IPS DF 4.7 (cell line): ENCODE measurements around the gene RNF214.
"Not testable (repeated sequence)": the region's sequence is repeated elsewhere in the genome, so short reads cannot be mapped to it uniquely, and the experiment has no call there.

Experiments used
- DNase-seq: peaks from one replicate; pipeline ENCODE4 v3.0.0-alpha.2; 2013; ENCODE audit warnings: low spot score; ENCODE audit errors: extremely low read depth

The RNF214 gene

DNA sequence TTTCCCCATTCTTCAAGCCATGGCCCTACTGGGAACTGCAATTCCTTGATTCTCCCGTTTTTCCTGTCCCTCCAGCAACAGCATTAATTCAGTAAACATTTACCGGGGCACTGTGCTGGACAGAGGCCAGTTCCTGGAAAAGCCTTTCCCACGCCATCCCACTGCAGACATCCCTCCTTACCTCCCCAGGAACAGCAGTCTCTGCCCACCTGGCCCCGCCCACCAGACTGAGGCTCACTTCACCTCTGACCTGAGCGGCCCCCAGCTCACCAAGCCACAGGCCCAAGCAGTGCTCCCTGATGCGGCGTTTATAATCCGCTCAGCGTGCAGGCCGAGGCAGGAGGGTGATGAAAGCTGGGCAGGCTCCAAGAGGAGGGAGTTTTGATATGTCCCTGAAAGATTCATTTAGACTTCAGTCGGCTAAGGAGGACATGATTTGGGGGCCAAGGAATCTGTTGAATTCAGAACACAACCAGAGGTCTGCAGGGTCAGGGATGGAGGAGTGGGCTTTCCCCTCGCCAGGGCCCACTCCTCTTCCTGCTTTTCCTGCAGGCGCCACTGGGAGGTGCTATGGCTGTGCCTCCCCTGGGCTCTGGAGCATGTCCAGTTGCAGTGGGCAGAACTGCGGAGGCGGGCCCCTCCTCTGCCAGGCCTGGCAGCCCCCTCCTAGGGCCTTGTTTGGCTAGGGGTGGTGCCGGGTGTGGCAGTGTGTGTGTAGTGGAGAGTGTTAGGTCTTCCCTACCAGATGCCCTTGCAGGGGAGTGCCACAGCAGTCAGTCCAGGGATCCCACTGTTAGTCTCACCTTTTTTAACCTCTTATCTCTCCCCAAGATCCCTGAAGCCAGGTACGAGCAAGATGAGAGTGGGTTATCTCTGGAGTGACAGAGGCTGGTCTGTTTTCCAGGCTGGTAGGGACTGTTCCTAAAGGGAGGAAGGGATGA lies 34.7 kb upstream of the RNF214 start:
- DNase-seq, result no peak

DNA sequence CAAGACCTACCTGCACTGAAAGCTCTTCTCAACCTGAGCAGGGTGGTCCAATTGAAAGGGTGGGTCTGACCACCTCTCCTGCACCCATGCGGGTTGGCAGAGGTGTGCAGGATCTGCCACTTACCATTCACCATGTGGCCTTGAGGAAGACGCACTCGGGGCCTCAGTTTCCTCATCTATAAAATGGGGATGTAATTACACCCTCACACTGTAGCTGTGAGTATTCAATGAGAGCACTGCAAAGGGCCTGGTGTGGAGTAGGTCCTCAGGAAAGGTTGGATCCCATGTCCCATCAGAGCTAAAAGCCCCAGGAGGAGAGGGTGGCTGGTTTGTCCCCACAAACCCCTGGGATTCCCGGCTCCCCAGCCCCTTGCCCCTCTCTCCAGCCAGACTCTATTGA lies 33.9 kb upstream of the RNF214 start:
- DNase-seq, result no peak

- DNase-seq, result no peak
Measured at GRCh38 chr11:117199053-117199915, 33.2 kb upstream of the RNF214 start, which contains the start of gene TAGLN. TAGLN (plus strand) TSS chr11:117199370; CDS start chr11:117203014, 3,644 bp downstream.

GRCh38 chr11:117199916-117200812 lies 32.3 kb upstream of the RNF214 start:
- no peak for DNase-seq

GRCh38 chr11:117200813-117201657 lies 31.4 kb upstream of the RNF214 start:
- DNase-seq, result no peak

DNA sequence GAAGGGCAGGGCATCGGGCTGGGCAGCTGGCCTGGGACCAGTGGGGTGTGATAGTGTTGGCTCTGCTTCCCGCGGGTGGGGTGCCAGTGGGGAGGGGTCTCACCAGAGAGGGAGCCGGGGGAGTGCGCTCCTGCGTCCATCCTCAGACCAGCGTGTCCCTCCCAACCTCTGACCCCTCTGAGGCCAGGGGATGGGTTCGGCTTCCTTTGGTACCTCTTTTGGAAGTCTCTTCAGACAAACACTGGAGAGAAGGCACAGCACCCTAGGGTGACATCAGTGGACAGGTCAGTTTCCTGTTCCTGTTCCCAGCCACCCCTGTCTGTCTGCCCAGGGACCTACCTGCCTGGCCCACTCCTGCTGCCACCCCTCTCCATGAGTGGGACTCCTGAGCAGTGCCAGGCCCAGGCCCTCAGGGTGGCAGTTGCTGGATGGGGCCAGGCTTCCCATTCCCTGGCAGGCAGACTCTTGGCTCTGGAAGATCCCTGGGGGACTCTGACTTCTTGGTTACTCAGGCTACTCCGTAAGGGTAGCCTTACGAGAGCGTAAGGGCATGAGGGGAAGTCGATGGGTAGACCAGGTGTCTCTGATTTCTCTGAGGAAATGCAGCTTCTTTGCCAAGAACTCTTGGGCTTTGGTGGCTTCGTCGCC lies 30.7 kb upstream of the RNF214 start:
- DNase-seq, result no peak

DNA sequence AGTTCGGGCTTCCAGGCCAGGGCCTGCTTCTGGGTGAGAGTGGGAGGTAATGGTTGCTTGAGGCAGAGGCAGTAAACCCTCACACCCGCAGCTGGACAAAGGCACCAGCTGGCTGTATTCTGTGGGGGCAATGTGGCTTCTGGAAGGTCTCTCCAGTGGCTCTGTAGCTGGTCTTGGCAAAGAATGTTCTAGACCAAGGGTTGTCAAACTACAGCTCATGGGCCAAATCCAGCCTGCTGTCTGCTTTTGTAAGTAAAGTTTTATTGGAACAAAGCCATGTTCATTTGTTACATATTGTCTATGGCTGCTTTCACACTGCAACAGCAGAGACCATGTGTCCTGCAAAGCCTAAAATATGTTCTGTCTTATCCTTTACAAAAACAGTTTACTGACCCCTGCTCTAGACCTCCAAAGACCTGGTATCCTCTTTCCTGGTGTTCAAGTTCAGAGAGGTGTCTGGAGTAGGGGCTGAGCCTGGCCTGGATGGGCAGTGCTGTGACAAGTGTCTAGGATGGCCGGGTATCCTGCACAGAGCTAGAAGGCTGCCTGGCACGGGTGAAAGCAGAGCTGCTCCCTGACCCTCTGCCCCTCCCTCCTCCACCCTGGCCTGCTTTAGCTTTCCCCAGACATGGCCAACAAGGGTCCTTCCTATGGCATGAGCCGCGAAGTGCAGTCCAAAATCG lies 29.9 kb upstream of the RNF214 start:
- DNase-seq, result no peak

DNA sequence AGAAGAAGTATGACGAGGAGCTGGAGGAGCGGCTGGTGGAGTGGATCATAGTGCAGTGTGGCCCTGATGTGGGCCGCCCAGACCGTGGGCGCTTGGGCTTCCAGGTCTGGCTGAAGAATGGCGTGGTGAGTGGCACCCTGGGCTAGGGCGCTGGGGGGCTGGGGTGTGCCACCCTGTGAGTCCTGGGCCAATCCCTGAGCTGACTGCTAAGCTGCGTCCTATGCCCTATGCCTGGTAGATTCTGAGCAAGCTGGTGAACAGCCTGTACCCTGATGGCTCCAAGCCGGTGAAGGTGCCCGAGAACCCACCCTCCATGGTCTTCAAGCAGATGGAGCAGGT lies 29.4 kb upstream of the RNF214 start:
- no peak for DNase-seq

- DNase-seq, result no peak
Measured at GRCh38 chr11:117204283-117205080, 28.0 kb upstream of the RNF214 start.

GRCh38 chr11:117205211-117205818 lies 27.2 kb upstream of the RNF214 start:
- no peak for DNase-seq

DNA sequence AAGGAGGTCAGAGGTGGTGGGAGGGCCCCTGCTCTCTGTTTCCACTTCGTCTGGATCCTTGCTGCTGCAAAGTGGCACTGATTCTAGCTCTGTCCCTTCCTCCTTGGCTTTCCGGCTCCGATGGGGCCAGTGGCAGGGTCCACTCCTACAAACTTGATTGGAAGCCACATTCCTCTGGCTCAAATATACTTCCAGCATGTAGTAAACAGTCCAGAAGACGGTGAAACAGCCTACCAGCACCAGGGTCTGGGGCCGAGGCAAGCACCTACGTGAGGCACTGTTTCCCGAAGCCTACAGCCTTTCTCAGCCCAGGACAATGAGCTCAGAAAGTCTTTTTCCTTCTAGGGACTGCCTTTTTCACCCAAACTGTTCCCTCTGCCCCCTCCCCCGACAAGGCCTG lies 26.4 kb upstream of the RNF214 start:
- DNase-seq, result not testable (repeated sequence)

DNA sequence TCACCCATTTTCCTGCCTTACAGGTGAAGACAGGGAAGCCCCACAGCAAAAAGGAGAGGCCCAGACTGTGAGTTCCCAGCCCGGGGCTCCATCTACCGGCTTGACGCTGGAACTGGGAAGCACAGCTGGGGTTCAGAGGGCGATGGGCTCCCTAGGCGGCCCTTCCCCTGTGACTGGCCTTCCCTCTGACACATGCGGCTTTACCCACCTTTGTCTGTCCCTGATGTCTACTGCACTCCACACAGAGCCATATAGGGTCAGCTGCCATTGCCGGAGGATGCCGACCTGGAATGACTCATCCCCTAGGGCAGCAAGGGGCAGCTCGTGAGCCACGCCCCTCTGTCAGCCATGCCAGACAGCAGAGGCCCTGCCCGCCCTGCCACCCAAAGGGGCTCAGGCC lies 25.6 kb upstream of the RNF214 start:
- not testable (repeated sequence) for DNase-seq

GRCh38 chr11:117207481-117207880 lies 25.0 kb upstream of the RNF214 start:
- DNase-seq, result not testable (repeated sequence)

- DNase-seq, result not testable (repeated sequence)
Measured at GRCh38 chr11:117208710-117209109, 23.8 kb upstream of the RNF214 start.

DNA sequence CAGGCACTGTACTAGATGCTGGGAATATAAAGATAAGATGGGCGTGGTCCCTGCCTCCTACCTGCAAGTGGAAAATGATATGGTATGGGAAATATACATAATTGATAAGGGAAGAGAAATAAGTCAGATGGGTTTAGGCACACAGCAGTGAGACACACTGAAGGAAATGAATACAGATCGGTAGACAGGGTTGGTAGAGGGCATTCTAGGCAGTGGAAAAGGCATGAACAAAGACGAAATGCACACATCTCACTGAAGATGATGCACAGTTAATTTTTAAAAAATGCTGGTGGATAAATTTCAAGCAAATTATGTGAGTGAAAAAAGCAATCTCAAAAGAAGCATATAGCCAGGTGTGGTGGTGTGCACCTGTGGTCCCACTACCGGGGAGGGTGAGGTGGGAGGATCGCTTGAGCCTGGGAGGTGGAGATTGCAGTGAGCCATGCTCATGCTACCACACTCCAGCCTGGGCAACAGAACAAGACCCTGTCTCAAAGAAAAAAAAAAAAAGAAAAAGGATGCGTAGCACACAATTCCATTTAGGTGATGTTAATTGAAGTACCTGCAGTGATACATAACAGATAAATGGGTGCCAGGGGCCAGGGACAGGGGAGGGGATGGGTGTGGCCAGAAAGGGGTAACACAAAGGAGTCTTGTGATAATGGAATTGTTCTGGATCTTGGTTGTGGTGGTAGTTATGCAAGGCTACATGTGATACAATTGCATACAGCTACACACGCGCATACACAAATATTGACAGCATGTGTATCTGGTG lies 22.9 kb upstream of the RNF214 start:
- DNase-seq, result not testable (repeated sequence)

GRCh38 chr11:117210620-117211019 lies 21.9 kb upstream of the RNF214 start:
- DNase-seq, result no peak

DNA sequence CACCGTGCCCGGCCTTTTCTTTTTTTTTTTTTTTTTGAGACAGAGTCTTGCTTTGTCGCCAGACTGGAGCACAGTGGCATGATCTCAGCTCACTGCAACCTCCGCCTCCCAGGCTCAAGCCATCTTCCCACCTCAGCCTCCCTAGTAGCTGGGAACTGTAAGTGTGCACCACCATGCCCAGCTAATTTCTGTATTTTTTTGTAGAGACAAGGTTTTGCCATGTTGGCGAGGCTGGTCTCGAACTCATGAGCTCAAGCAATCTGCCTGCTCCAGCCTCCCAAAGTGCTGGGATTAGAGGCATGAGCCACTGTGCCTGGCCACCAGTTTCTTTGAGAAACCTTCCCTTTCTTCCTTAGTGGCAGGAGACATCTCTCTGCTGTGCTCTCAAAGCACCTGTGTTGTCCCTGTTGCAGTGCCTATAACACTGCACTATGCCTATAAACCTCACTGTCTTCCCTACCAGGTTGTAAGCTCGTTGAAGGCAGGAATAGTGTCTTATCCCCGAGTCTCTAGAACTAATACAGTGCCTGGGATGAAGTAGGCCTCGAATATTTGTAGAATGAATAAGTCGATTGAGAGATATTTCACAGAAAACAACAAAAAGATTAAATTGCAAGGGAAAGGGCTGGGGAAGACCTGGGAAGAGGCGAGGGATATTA lies 19.6 kb upstream of the RNF214 start:
- DNase-seq, result no peak
